GM18873 (cell line): ENCODE results near the gene GIMAP8.
A peak's percentile ranks its signal among the peaks of the same experiment; 100 is the strongest.
"Not testable (repeated sequence)": the region's sequence is repeated elsewhere in the genome, so short reads cannot be mapped to it uniquely, and the experiment has no call there.

Source experiments
- ATAC-seq: cut with Tn5 transposase; IDR thresholded peaks from one replicate; pipeline ENCODE4 v1.9.1; 2021; ENCODE audit warnings: mild to moderate bottlenecking, moderate library complexity, moderate number of reproducible peaks; ENCODE audit not compliant: unreplicated experiment, low FRiP score

The GIMAP8 gene

GRCh38 chr7:150434240-150434639 lies 16.2 kb upstream of the GIMAP8 start:
- no peak for ATAC-seq

- peak; percentile 0 for ATAC-seq
Observed at GRCh38 chr7:150435047-150435389, 15.4 kb upstream of the GIMAP8 start.

- ATAC-seq: peak; percentile 91
Observed at GRCh38 chr7:150435390-150436073, 14.9 kb upstream of the GIMAP8 start.

- no peak for ATAC-seq
Observed at GRCh38 chr7:150439967-150440366, 10.5 kb upstream of the GIMAP8 start.

GRCh38 chr7:150441524-150441923 lies 8.9 kb upstream of the GIMAP8 start:
- no peak for ATAC-seq

- ATAC-seq: no peak
Observed at GRCh38 chr7:150442811-150443210, 7.6 kb upstream of the GIMAP8 start.

- no peak for ATAC-seq
Observed at GRCh38 chr7:150443793-150444540, 6.5 kb upstream of the GIMAP8 start.

- ATAC-seq: no peak
Observed at GRCh38 chr7:150444674-150445365, 5.6 kb upstream of the GIMAP8 start.

- ATAC-seq: no peak
Observed at GRCh38 chr7:150446288-150446938, 4.0 kb upstream of the GIMAP8 start.

- ATAC-seq: no peak
Observed at GRCh38 chr7:150447966-150448788, 2.3 kb upstream of the GIMAP8 start.

GRCh38 chr7:150448789-150449147 lies 1.7 kb upstream of the GIMAP8 start:
- ATAC-seq: peak; percentile 50

- ATAC-seq: no peak
Observed at GRCh38 chr7:150449206-150449952, 1.1 kb upstream of the GIMAP8 start.

GRCh38 chr7:150451097-150451793 lies 815 bp downstream of the GIMAP8 start:
- no peak for ATAC-seq

GRCh38 chr7:150451833-150452461 lies 1.5 kb downstream of the GIMAP8 start:
- ATAC-seq: no peak

- ATAC-seq: no peak
Observed at GRCh38 chr7:150453181-150453580, 2.8 kb downstream of the GIMAP8 start.

GRCh38 chr7:150453892-150454291 lies 3.5 kb downstream of the GIMAP8 start:
- no peak for ATAC-seq

GRCh38 chr7:150457064-150457463 lies 6.6 kb downstream of the GIMAP8 start:
- ATAC-seq: not testable (repeated sequence)

- ATAC-seq: no peak
Observed at GRCh38 chr7:150458235-150458634, 7.8 kb downstream of the GIMAP8 start.

- no peak for ATAC-seq
Observed at GRCh38 chr7:150458756-150459155, 8.3 kb downstream of the GIMAP8 start.
